Measurements from ENCODE around the gene KITLG. TPM values are rescaled to one million over a fixed set of nuclear protein-coding genes. Genes with fewer than 3 reads are reported as not detected.

KITLG gene
- total RNA-seq, 4 donors from 2014 or later: 3.9 to 33.0 (median 14.7) TPM

GRCh38 chr12:88496429-88496828 is 83.8 kb downstream of the KITLG start:
- DNase-seq: no peak
- no peaks in the 10 kb centered on the region for H3K27me3 ChIP-seq
- WGBS, 2 donors: 89 to 100% methylated on average over 3 of the region's 3 CpGs
- no peaks in the 10 kb centered on the region for H3K9me3 ChIP-seq
- no peak for TF ChIP-seq POLR2A (IDR thresholded peaks at IDR 0.05)
- no peak for TF ChIP-seq CTCF (IDR thresholded peaks at IDR 0.05)
- no peak overlapping the region for H3K4me3 ChIP-seq
- intact Hi-C loops (cut with DNase I): no loop called here
- H3K36me3 ChIP-seq: peaks cover 0 to 13% (median 0%) of the 10 kb centered on the region in 3 donors
- H3K27ac ChIP-seq: no peak overlapping the region
- H3K4me1 ChIP-seq: no peaks in the 10 kb centered on the region

DNA sequence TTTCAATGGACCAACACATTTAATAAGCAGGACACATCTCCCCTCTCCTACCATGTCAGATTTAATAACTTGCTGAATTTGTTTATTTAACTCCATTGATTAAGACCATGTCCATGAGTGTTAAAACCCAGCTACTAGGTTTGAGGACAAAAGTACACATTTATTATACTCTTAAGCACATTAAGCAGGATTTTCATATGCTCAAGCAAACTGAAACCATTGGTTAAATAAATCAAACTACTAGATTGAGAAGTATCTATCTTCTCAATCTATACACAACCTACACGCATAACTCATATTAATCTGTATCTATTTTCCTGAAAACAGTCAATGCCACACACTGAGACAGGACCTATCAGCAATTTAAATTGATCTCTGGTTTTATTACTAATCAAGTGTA is 85.2 kb downstream of the KITLG start:
- Histone ChIP-seq H3K27ac (no peak overlapping the region), H3K36me3 (peaks cover 0 to 13% (median 0%) of the 10 kb centered on the region in 3 donors), H3K27me3 (no peaks in the 10 kb centered on the region), H3K4me3 (no peak overlapping the region), H3K9me3 (no peaks in the 10 kb centered on the region), H3K4me1 (no peaks in the 10 kb centered on the region)
- TF ChIP-seq POLR2A (IDR thresholded peaks at IDR 0.05) (no peak), CTCF (IDR thresholded peaks at IDR 0.05) (no peak)
- WGBS, 2 donors: 80 to 92% methylated on average over 1 of the region's 1 CpG
- DNase-seq: no peak
- intact Hi-C loops (cut with DNase I): no loop called here

GRCh38 chr12:88494520-88494919 is 85.8 kb downstream of the KITLG start:
- intact Hi-C loops (cut with DNase I): no loop called here
- no peaks in the 10 kb centered on the region for H3K27me3 ChIP-seq
- WGBS, 2 donors: 89 to 96% methylated on average over 1 of the region's 1 CpG
- TF ChIP-seq POLR2A (IDR thresholded peaks at IDR 0.05): no peak
- TF ChIP-seq CTCF (IDR thresholded peaks at IDR 0.05): no peak
- H3K36me3 ChIP-seq: peaks cover 0 to 13% (median 0%) of the 10 kb centered on the region in 3 donors
- H3K9me3 ChIP-seq: no peaks in the 10 kb centered on the region
- H3K4me1 ChIP-seq: no peaks in the 10 kb centered on the region
- no peak for DNase-seq
- H3K27ac ChIP-seq: no peak overlapping the region
- no peak overlapping the region for H3K4me3 ChIP-seq

DNA sequence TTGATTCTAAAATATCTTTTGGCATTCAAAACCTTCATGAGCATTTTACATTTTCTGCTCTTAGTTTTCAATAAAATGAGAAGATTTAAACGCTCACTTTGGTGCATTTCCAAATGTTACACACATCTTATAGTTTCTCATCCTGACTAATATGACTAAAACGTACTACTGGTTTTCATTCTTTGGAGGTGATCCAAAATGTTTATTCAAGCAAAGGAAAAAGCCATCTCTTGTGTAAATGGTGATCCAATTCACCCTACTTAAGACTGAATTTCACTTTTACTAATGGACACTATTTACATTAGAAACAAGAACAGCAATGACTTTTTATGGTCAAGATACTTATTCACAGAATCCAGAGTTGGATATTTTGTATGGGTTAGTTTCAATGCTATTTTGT is 86.6 kb downstream of the KITLG start:
- Histone ChIP-seq H3K27me3 (no peaks in the 10 kb centered on the region), H3K36me3 (peaks cover 0 to 13% (median 0%) of the 10 kb centered on the region in 3 donors), H3K27ac (no peak overlapping the region), H3K4me3 (no peak overlapping the region), H3K4me1 (no peaks in the 10 kb centered on the region), H3K9me3 (no peaks in the 10 kb centered on the region)
- no peak for DNase-seq
- WGBS, 2 donors: 22 to 24% methylated on average over 2 of the region's 2 CpGs
- no peak for TF ChIP-seq POLR2A (IDR thresholded peaks at IDR 0.05)
- TF ChIP-seq CTCF (IDR thresholded peaks at IDR 0.05): no peak
- intact Hi-C loops (cut with DNase I): no loop called here

GRCh38 chr12:88490425-88490824 is 89.8 kb downstream of the KITLG start:
- WGBS, 2 donors: 79 to 84% methylated on average over 2 of the region's 2 CpGs
- intact Hi-C loops (cut with DNase I): no loop called here
- no peaks in the 10 kb centered on the region for H3K4me1 ChIP-seq
- no peaks in the 10 kb centered on the region for H3K36me3 ChIP-seq
- no peaks in the 10 kb centered on the region for H3K9me3 ChIP-seq
- no peak overlapping the region for H3K27ac ChIP-seq
- no peak for DNase-seq
- TF ChIP-seq CTCF (IDR thresholded peaks at IDR 0.05) (no peak), POLR2A (IDR thresholded peaks at IDR 0.05) (no peak)
- no peaks in the 10 kb centered on the region for H3K27me3 ChIP-seq
- H3K4me3 ChIP-seq: no peak overlapping the region
